ENCODE results near the gene HSPA5. TPM values are rescaled to one million over a fixed set of nuclear protein-coding genes. Genes with fewer than 3 reads are reported as not detected.
A peak's percentile ranks its signal among the peaks of the same experiment; 100 is the strongest.

HSPA5 gene
- total and polyA plus RNA-seq, 7 experiments from 2014 or later = 127 to 248 (median 155) TPM

- peak overlapping the region; percentile 98 for H3K27ac ChIP-seq (ENCODE audit: low read depth, low read length)
- DNase-seq = peak in 6 of 9 donors; percentile 22 to 36 (median 26)
- Mint-ChIP-seq H3K27ac (peak overlapping the region; percentile 90 to 97 (median 95)), H3K9me3 (no peaks in the 10 kb centered on the region), H3K36me3 (peaks cover 0 to 3% (median 0%) of the 10 kb centered on the region in 5 donors), H3K27me3 (peaks cover 0 to 4% (median 0%) of the 10 kb centered on the region in 5 donors), H3K4me3 (peak overlapping the region; percentile 89 to 99 (median 96)), H3K4me1 (peaks cover 30 to 80% (median 57%) of the 10 kb centered on the region in 7 donors)
- peak overlapping the region; percentile 99 for H3K4me3 ChIP-seq (ENCODE audit: low read length)
- H3K4me1 ChIP-seq (ENCODE audit: control insufficient read depth in 2 of 2, insufficient read depth in 2 of 2, low read length in 2 of 2) = peaks cover 41 to 55% of the 10 kb centered on the region in 2 donors
- H3K36me3 ChIP-seq (ENCODE audit: control insufficient read depth in 2 of 3, insufficient read depth in 3 of 3, low read length in 3 of 3) = peaks cover 0 to 6% (median 0%) of the 10 kb centered on the region in 3 experiments
- ChIA-PET POLR2A (interaction anchor here (0.6 to 13.9 kb wide), 10 partner anchors 9 to 249 kb away, joined by 3 to 192 read pairs (median 4); partner anchors contain the start of genes GOLGA1, HSPA5 and RABEPK), CTCF (interaction anchor here (0.7 to 1.0 kb wide), 2 partner anchors 11 to 51 kb away, joined by 3 read pairs; partner anchors contain the start of gene HSPA5)
- no peaks in the 10 kb centered on the region for H3K9me3 ChIP-seq (ENCODE audit: control insufficient read depth in 2 of 3, low read length in 3 of 3)
- no peak for ATAC-seq
- intact Hi-C loops (cut with micrococcal nuclease) = loop anchor here (1.0 kb wide), 3 partner anchors 47 to 249 kb away; partner anchors contain the start of genes HSPA5 (in 2 of the 2), GOLGA1 (in 1 of the 2) and SCAI (in 1 of the 2)
- no peaks in the 10 kb centered on the region for H3K27me3 ChIP-seq (ENCODE audit: control insufficient read depth in 2 of 2, insufficient read depth in 2 of 2, low read length in 2 of 2)
Measured at GRCh38 chr9:125190361-125190801, 50.8 kb downstream of the HSPA5 start.

- Histone ChIP-seq H3K4me3 (ENCODE audit: low read length) (peak within 1 kb of the TSS; percentile 99), H3K36me3 (ENCODE audit: control insufficient read depth in 2 of 3, insufficient read depth in 3 of 3, low read length in 3 of 3) (peaks cover 0 to 6% (median 0%) of the 10 kb centered on the region in 3 experiments), H3K9me3 (ENCODE audit: control insufficient read depth in 2 of 3, low read length in 3 of 3) (no peaks in the 10 kb centered on the region), H3K27ac (ENCODE audit: low read depth, low read length) (peak within 1 kb of the TSS; percentile 98), H3K4me1 (ENCODE audit: control insufficient read depth in 2 of 2, insufficient read depth in 2 of 2, low read length in 2 of 2) (peaks cover 35 to 51% of the 10 kb centered on the region in 2 donors), H3K27me3 (ENCODE audit: control insufficient read depth in 2 of 2, insufficient read depth in 2 of 2, low read length in 2 of 2) (no peaks in the 10 kb centered on the region)
- intact Hi-C loops (cut with micrococcal nuclease) = loop anchor here (1.0 to 5.0 kb wide), 10 partner anchors 11 to 417 kb away; partner anchors contain the start of genes GAPVD1 (in 2 of the 2), GOLGA1 (in 2 of the 2), HSPA5 (in 2 of the 2) and RABEPK (in 2 of the 2)
- POLR2A ChIA-PET = interaction anchor here (0.7 to 13.9 kb wide), 12 partner anchors 9 to 248 kb away, joined by 3 to 192 read pairs (median 4); partner anchors contain the start of genes GOLGA1, HSPA5 and RABEPK
- Mint-ChIP-seq H3K9me3 (no peaks in the 10 kb centered on the region), H3K27me3 (peaks cover 0 to 4% (median 0%) of the 10 kb centered on the region in 5 donors), H3K4me1 (peaks cover 35 to 79% (median 57%) of the 10 kb centered on the region in 7 donors), H3K4me3 (peak within 1 kb of the TSS; percentile 89 to 99 (median 96)), H3K27ac (peak within 1 kb of the TSS; percentile 90 to 97 (median 95)), H3K36me3 (peaks cover 0 to 3% (median 0%) of the 10 kb centered on the region in 5 donors)
- ATAC-seq (peak; percentile 98), DNase-seq (peak; percentile 92 to 97 (median 96))
- CTCF ChIA-PET = no interaction called here
Measured at GRCh38 chr9:125189361-125190289, 51.5 kb downstream of the HSPA5 start, which contains the start of gene PPP6C. TSS of gene PPP6C (minus strand) at chr9:125189803. CDS start at chr9:125189718, 85 bp downstream.

DNA sequence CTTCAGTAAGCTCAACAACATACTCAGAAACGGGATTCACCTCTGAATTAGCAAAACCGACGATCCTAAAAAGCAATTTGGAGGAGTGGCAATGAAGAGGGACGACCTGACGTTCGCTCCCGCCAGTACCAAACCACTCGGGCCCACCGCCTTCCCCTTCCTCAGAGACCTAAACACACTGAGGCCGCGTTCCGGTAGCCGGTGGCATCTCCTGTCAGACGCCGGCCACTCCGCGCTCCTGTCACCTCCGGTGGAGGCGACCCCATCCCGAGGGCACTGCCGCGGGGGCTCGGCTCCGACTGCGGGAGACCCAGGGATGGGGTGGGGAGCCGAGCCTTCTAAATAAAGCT is 52.2 kb downstream of the HSPA5 start:
- Histone ChIP-seq H3K4me3 (ENCODE audit: low read length) (peak overlapping the region; percentile 99), H3K36me3 (ENCODE audit: control insufficient read depth in 2 of 3, insufficient read depth in 3 of 3, low read length in 3 of 3) (peaks cover 0 to 6% (median 0%) of the 10 kb centered on the region in 3 experiments), H3K27ac (ENCODE audit: low read depth, low read length) (peak overlapping the region; percentile 98), H3K4me1 (ENCODE audit: control insufficient read depth in 2 of 2, insufficient read depth in 2 of 2, low read length in 2 of 2) (peaks cover 29 to 45% of the 10 kb centered on the region in 2 donors), H3K27me3 (ENCODE audit: control insufficient read depth in 2 of 2, insufficient read depth in 2 of 2, low read length in 2 of 2) (no peaks in the 10 kb centered on the region), H3K9me3 (ENCODE audit: control insufficient read depth in 2 of 3, low read length in 3 of 3) (no peaks in the 10 kb centered on the region)
- Mint-ChIP-seq H3K36me3 (peaks cover 0 to 7% (median 0%) of the 10 kb centered on the region in 5 donors), H3K9me3 (no peaks in the 10 kb centered on the region), H3K27ac (peak overlapping the region; percentile 74 to 97 (median 92)), H3K4me1 (peaks cover 35 to 77% (median 57%) of the 10 kb centered on the region in 7 donors), H3K27me3 (peaks cover 0 to 4% (median 0%) of the 10 kb centered on the region in 5 donors), H3K4me3 (peak overlapping the region; percentile 89 to 99 (median 96))
- ChIA-PET POLR2A (interaction anchor here (0.7 to 1.9 kb wide), 5 partner anchors 10 to 239 kb away, joined by 3 to 15 read pairs (median 3); partner anchors contain the start of gene HSPA5), CTCF (interaction anchor here (0.7 kb wide), 1 partner anchor 53 kb away, joined by 3 read pairs; the partner anchor contains the start of gene HSPA5)
- peak in 6 of 9 donors; percentile 24 to 32 (median 30) for DNase-seq
- ATAC-seq = peak; percentile 1
- intact Hi-C loops (cut with micrococcal nuclease) = loop anchor here (1.0 to 5.0 kb wide), 9 partner anchors 11 to 417 kb away; partner anchors contain the start of genes GAPVD1 (in 2 of the 2), RABEPK (in 2 of the 2), ARPC5L (in 1 of the 2) and GOLGA1 (in 1 of the 2)

Other genes starting within 250 kb of the HSPA5 start
- gene SCAI, start 97.8 kb downstream of the HSPA5 start, total RNA-seq = 10 to 100 TPM; 12.8 to 23.9 (median 16.6) TPM
- gene SCAI, start 97.8 kb downstream of the HSPA5 start, polyA plus RNA-seq = 1 to 10 TPM; 2.7 to 5.4 TPM
- gene PPP6C, start 51.5 kb downstream of the HSPA5 start, total RNA-seq = 10 to 100 TPM; 32.9 to 54.2 (median 49.5) TPM
- gene PPP6C, start 51.5 kb downstream of the HSPA5 start, polyA plus RNA-seq = 10 to 100 TPM; 54.3 to 56.5 TPM
- gene RABEPK, start 40.8 kb downstream of the HSPA5 start, total RNA-seq = 10 to 100 TPM; 10.7 to 19.5 (median 15.1) TPM
- gene RABEPK, start 40.8 kb downstream of the HSPA5 start, polyA plus RNA-seq = 10 to 100 TPM; 31.1 to 52.5 TPM
- 10 to 100 TPM; 57.3 to 68.9 (median 65.0) TPM for gene GAPVD1, start 20.5 kb upstream of the HSPA5 start, total RNA-seq
- gene GAPVD1, start 20.5 kb upstream of the HSPA5 start, polyA plus RNA-seq = 10 to 100 TPM; 39.6 to 61.1 TPM

Measured in naive thymus-derived CD4-positive, alpha-beta T cell (primary cell).